Astrocyte (in vitro differentiated cells and primary cell): ENCODE measurements around the gene FEM1C. TPM values are rescaled to one million over a fixed set of nuclear protein-coding genes. Genes with fewer than 3 reads are reported as not detected.
"Not testable (repeated sequence)": the region's sequence is repeated elsewhere in the genome, so short reads cannot be mapped to it uniquely, and the experiment has no call there.

ENCODE experiments used
- DNase-seq: peaks from one replicate; pipeline ENCODE4 v3.0.0-alpha.2; 2010; ENCODE audit warnings: low read depth
- FAIRE-seq: peaks from 2 replicates; lab custom pipeline; 2011; peaks lifted over from hg19 to GRCh38; lab: Jason Lieb, UNC
- H2AFZ ChIP-seq: 2 replicates; pipeline ENCODE4 v1.6.0; 2012; ENCODE audit warnings: low read depth, low read length, inconsistent platforms
- H3K27ac ChIP-seq: 2 replicates; pipeline ENCODE4 v1.5.1; 2011; ENCODE audit warnings: low read depth, low read length, inconsistent platforms
- H3K27me3 ChIP-seq: 2 replicates; pipeline ENCODE4 v1.6.0; 2011; ENCODE audit warnings: low read length, inconsistent platforms; ENCODE audit not compliant: insufficient read depth
- H3K36me3 ChIP-seq: 2 replicates; pipeline ENCODE4 v1.5.1; 2011; ENCODE audit warnings: low read length, inconsistent platforms; ENCODE audit not compliant: insufficient read depth
- H3K4me1 ChIP-seq: 2 replicates; pipeline ENCODE4 v1.5.1; 2011; ENCODE audit warnings: low read length, inconsistent platforms; ENCODE audit not compliant: insufficient read depth
- H3K4me2 ChIP-seq: 2 replicates; pipeline ENCODE4 v1.6.0; 2012; ENCODE audit warnings: low read length, inconsistent platforms
- H3K4me3 ChIP-seq: 2 replicates; pipeline ENCODE4 v1.5.1; 2011; ENCODE audit warnings: low read depth, mild to moderate bottlenecking, low read length, inconsistent platforms; ENCODE audit not compliant: insufficient read depth
- H3K79me2 ChIP-seq: 2 replicates; pipeline ENCODE4 v1.6.0; 2012; ENCODE audit warnings: mild to moderate bottlenecking, low read length, inconsistent platforms; ENCODE audit not compliant: insufficient read depth
- H3K9ac ChIP-seq: 2 replicates; pipeline ENCODE4 v1.6.0; 2012; ENCODE audit warnings: mild to moderate bottlenecking, low read length, inconsistent platforms
- H3K9me3 ChIP-seq: 2 replicates; pipeline ENCODE4 v1.5.1; 2012; ENCODE audit warnings: low read depth, mild to moderate bottlenecking, low read length, inconsistent platforms; ENCODE audit not compliant: insufficient read depth
- H4K20me1 ChIP-seq: 2 replicates; pipeline ENCODE4 v1.6.0; 2012; ENCODE audit warnings: low read length, inconsistent platforms; ENCODE audit not compliant: insufficient read depth
- H3K27ac Mint-ChIP-seq: one replicate; pipeline ENCODE4 v1.8.0; 2021; ENCODE audit warnings: mild to moderate bottlenecking, mixed read lengths; ENCODE audit not compliant: unreplicated experiment
- H3K27me3 Mint-ChIP-seq: one replicate; pipeline ENCODE4 v1.8.0; 2021; ENCODE audit warnings: low read depth, mixed read lengths; ENCODE audit not compliant: unreplicated experiment
- H3K36me3 Mint-ChIP-seq: one replicate; pipeline ENCODE4 v1.8.0; 2021; ENCODE audit warnings: low read depth, mixed read lengths; ENCODE audit not compliant: unreplicated experiment
- H3K4me1 Mint-ChIP-seq: one replicate; pipeline ENCODE4 v1.8.0; 2021; ENCODE audit warnings: low read depth, mixed read lengths; ENCODE audit not compliant: unreplicated experiment
- H3K4me3 Mint-ChIP-seq: one replicate; pipeline ENCODE4 v1.8.0; 2021; ENCODE audit warnings: mild to moderate bottlenecking, moderate library complexity, mixed read lengths; ENCODE audit not compliant: unreplicated experiment
- H3K9me3 Mint-ChIP-seq: one replicate; pipeline ENCODE4 v1.8.0; 2021; ENCODE audit warnings: mild to moderate bottlenecking, mixed read lengths; ENCODE audit not compliant: unreplicated experiment
- EZH2 ChIP-seq: IDR thresholded peaks from 2 replicates; pipeline ENCODE4 v1.6.1; 2012; ENCODE audit warnings: mild to moderate bottlenecking, low read length, inconsistent platforms; ENCODE audit not compliant: insufficient read depth
- total RNA-seq: library from RNA; stranded (reverse); gene quantifications from 2 replicates; pipeline ENCODE4 v1.2.1, GENCODE V29; 2021
- TF ChIP-seq, protein P1 (sequence below): IDR thresholded peaks from 2 replicates; pipeline ENCODE4 v1.5.1; 2011; ENCODE audit warnings: low read depth, mild to moderate bottlenecking, inconsistent platforms, low read length, moderate library complexity; ENCODE audit not compliant: insufficient read depth

FEM1C gene
- total RNA-seq, 1 donor from 2014 or later = 22.9 TPM

- Mint-ChIP-seq H3K27me3 (no peaks in the 10 kb centered on the region), H3K36me3 (no peaks in the 10 kb centered on the region), H3K4me3 (no peak overlapping the region), H3K4me1 (no peaks in the 10 kb centered on the region), H3K27ac (no peak overlapping the region), H3K9me3 (no peaks in the 10 kb centered on the region)
- H2AFZ ChIP-seq = no peak overlapping the region
- TF ChIP-seq, protein P1, sequence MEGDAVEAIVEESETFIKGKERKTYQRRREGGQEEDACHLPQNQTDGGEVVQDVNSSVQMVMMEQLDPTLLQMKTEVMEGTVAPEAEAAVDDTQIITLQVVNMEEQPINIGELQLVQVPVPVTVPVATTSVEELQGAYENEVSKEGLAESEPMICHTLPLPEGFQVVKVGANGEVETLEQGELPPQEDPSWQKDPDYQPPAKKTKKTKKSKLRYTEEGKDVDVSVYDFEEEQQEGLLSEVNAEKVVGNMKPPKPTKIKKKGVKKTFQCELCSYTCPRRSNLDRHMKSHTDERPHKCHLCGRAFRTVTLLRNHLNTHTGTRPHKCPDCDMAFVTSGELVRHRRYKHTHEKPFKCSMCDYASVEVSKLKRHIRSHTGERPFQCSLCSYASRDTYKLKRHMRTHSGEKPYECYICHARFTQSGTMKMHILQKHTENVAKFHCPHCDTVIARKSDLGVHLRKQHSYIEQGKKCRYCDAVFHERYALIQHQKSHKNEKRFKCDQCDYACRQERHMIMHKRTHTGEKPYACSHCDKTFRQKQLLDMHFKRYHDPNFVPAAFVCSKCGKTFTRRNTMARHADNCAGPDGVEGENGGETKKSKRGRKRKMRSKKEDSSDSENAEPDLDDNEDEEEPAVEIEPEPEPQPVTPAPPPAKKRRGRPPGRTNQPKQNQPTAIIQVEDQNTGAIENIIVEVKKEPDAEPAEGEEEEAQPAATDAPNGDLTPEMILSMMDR = no peak
- no peak for TF ChIP-seq EZH2
- H3K27me3 ChIP-seq = no peaks in the 10 kb centered on the region
- H4K20me1 ChIP-seq = no peaks in the 10 kb centered on the region
- no peak overlapping the region for H3K9ac ChIP-seq
- H3K36me3 ChIP-seq = no peaks in the 10 kb centered on the region
- no peak overlapping the region for H3K4me2 ChIP-seq
- H3K79me2 ChIP-seq = no peaks in the 10 kb centered on the region
- H3K4me3 ChIP-seq = no peak overlapping the region
- no peak overlapping the region for H3K27ac ChIP-seq
- no peaks in the 10 kb centered on the region for H3K4me1 ChIP-seq
- DNase-seq (no peak), FAIRE-seq (no peak)
- H3K9me3 ChIP-seq = no peaks in the 10 kb centered on the region
Observed at GRCh38 chr5:115484368-115484767, 60.2 kb downstream of the FEM1C start.

DNA sequence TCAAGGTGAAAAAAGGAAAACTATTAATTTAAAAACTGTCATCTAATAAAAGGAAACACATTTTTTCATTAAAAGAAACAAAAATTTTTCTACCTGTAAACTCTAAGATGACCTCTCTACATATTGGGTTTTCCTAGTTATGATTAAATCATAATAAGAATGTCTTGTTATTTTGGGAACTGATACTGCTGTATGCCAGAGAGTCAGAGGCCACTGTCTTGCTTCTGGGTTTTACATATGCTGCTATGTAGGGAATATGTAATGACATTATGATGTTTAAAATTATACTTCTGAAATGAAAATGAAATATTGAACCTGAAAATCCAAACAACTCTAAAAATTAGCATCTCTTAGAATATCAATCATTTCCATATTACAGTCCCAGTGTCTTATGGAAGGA lies 63.7 kb downstream of the FEM1C start:
- DNase-seq (no peak), FAIRE-seq (no peak)
- no peak overlapping the region for H3K4me3 ChIP-seq
- no peak overlapping the region for H3K4me2 ChIP-seq
- Mint-ChIP-seq H3K4me3 (no peak overlapping the region), H3K27me3 (no peaks in the 10 kb centered on the region), H3K27ac (no peak overlapping the region), H3K4me1 (no peaks in the 10 kb centered on the region), H3K9me3 (no peaks in the 10 kb centered on the region), H3K36me3 (no peaks in the 10 kb centered on the region)
- H3K4me1 ChIP-seq = no peaks in the 10 kb centered on the region
- TF ChIP-seq EZH2 = no peak
- TF ChIP-seq, protein P1 = no peak
- no peaks in the 10 kb centered on the region for H3K36me3 ChIP-seq
- no peak overlapping the region for H3K27ac ChIP-seq
- no peaks in the 10 kb centered on the region for H3K27me3 ChIP-seq
- H3K9ac ChIP-seq = no peak overlapping the region
- no peaks in the 10 kb centered on the region for H3K9me3 ChIP-seq
- H2AFZ ChIP-seq = no peak overlapping the region
- H4K20me1 ChIP-seq = no peaks in the 10 kb centered on the region
- H3K79me2 ChIP-seq = no peaks in the 10 kb centered on the region

DNA sequence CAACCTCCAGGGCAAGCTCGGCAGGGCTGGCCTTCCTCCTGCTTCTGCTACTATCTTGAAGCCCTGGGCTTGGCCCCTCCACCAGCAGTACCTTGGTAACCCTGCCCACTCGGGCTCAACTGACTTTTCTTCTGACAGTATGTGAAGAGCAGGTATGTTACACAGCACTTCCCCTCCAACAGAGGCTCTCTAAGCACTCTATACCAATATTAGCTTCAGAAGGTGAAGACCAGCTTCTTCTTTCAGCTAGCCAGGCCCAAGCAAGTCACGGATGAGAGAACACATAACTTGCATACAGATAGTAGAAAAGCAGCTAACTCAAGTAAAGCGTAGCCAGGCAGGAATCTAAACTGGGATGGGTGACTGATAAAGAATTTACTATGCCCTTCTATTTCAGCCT lies 64.3 kb downstream of the FEM1C start:
- Mint-ChIP-seq H3K27ac (no peak overlapping the region), H3K4me1 (no peaks in the 10 kb centered on the region), H3K36me3 (no peaks in the 10 kb centered on the region), H3K4me3 (no peak overlapping the region), H3K27me3 (no peaks in the 10 kb centered on the region), H3K9me3 (no peaks in the 10 kb centered on the region)
- H3K36me3 ChIP-seq = no peaks in the 10 kb centered on the region
- H4K20me1 ChIP-seq = no peaks in the 10 kb centered on the region
- no peak overlapping the region for H3K9ac ChIP-seq
- FAIRE-seq (no peak), DNase-seq (no peak)
- no peaks in the 10 kb centered on the region for H3K79me2 ChIP-seq
- no peak overlapping the region for H3K4me3 ChIP-seq
- no peaks in the 10 kb centered on the region for H3K9me3 ChIP-seq
- no peak overlapping the region for H2AFZ ChIP-seq
- TF ChIP-seq, protein P1 = no peak
- TF ChIP-seq EZH2 = no peak
- H3K27ac ChIP-seq = no peak overlapping the region
- H3K27me3 ChIP-seq = no peaks in the 10 kb centered on the region
- H3K4me1 ChIP-seq = no peaks in the 10 kb centered on the region
- H3K4me2 ChIP-seq = no peak overlapping the region

DNA sequence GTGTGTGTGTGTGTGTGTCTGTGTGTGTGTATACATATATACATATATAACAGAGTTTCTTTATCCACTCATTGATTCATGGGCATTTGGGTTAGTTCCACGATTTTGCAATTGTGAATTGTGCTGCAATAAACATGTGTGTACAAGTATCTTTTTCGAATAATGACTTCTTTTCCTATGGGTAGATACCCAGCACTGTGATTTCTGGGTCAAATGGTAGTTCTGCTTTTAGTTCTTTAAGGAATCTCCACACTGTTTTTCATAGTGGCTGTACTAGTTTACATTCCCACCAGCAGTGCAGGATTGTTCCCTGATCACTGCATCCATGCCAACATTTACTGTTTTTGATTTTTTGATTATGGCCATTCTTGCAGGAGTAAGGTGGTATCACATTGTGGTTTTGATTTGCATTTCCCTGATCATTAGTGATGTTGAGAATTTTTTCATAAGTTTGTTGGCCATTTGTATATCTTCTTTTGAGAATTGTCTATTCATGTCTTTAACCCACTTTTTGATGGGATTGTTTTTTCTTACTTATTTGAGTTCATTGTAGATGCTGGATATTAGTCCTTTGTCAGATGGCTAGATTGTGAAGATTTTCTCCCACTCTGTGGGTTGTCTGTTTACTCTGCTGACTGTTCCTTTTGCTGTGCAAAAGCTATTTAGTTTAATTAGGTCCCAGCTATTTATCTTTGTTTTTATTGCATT lies 65.3 kb downstream of the FEM1C start:
- H2AFZ ChIP-seq, H3K4me1 ChIP-seq, H3K4me3 ChIP-seq, H3K27ac ChIP-seq, H3K27me3 Mint-ChIP-seq, H3K9me3 ChIP-seq, H3K4me2 ChIP-seq, H3K27ac Mint-ChIP-seq, H4K20me1 ChIP-seq, H3K79me2 ChIP-seq, DNase-seq, H3K4me1 Mint-ChIP-seq, H3K36me3 ChIP-seq, FAIRE-seq, H3K27me3 ChIP-seq, H3K36me3 Mint-ChIP-seq, H3K9me3 Mint-ChIP-seq, H3K9ac ChIP-seq, H3K4me3 Mint-ChIP-seq: not testable (repeated sequence)
